DND-41 (cell line): ENCODE data around the gene EPB41L5.

Experiments
- CTCF ChIP-seq: IDR thresholded peaks from 2 replicates; pipeline ENCODE4 v1.5.1; 2012; ENCODE audit warnings: borderline replicate concordance, low read length, moderate library complexity, mild to moderate bottlenecking; ENCODE audit not compliant: poor library complexity, severe bottlenecking; ENCODE audit errors: extremely low read depth
- EZH2 ChIP-seq: IDR thresholded peaks from 3 replicates; pipeline ENCODE4 v1.6.1; 2012; ENCODE audit warnings: borderline replicate concordance, low read depth, mild to moderate bottlenecking, moderate library complexity, low read length, inconsistent platforms; ENCODE audit not compliant: severe bottlenecking

DNA sequence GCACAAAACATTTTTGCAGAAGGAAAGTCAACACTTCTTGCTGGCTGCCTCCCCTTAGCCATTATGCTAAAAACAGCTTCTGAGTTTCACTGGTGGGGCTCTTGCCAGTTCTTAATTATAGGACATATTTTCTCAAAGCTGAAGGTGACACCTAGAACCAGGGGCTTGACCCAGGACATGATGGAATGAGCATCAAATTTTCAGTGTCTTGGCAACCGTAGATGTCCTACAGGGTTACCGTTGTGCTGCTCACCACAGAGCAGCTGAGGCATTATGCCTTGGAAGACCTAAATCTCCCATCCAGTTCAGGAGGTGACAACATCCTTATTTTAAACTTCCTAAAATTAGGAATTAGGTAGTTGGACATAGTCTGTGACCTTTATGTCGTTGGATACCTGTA, 163.6 kb downstream of the EPB41L5 start:
- no peak for TF ChIP-seq CTCF
- TF ChIP-seq EZH2: no peak
